HG02798 (cell line): Measurements from ENCODE around the gene TMEM218.

Experiments used
- ATAC-seq: cut with Tn5 transposase; IDR thresholded peaks from one replicate; pipeline ENCODE4 v1.9.1; 2021; ENCODE audit warnings: mild to moderate bottlenecking; ENCODE audit not compliant: unreplicated experiment, poor library complexity

TMEM218 gene

GRCh38 chr11:125132071-125132470 is 20.6 kb upstream of the TMEM218 start:
- ATAC-seq: no peak

- ATAC-seq: no peak
Measured at GRCh38 chr11:125129316-125129993, 18.0 kb upstream of the TMEM218 start.

GRCh38 chr11:125128450-125128849 is 17.0 kb upstream of the TMEM218 start:
- ATAC-seq: no peak

GRCh38 chr11:125124618-125124992 is 13.2 kb upstream of the TMEM218 start:
- ATAC-seq: no peak

GRCh38 chr11:125123947-125124617 is 12.7 kb upstream of the TMEM218 start:
- peak; percentile 71 for ATAC-seq

GRCh38 chr11:125123194-125123946 is 11.9 kb upstream of the TMEM218 start:
- ATAC-seq: no peak

- ATAC-seq: no peak
Measured at GRCh38 chr11:125117429-125117828, 6.0 kb upstream of the TMEM218 start.

GRCh38 chr11:125114518-125114917 is 3.1 kb upstream of the TMEM218 start:
- ATAC-seq: no peak

- no peak for ATAC-seq
Measured at GRCh38 chr11:125112208-125112604, 780 bp upstream of the TMEM218 start.

GRCh38 chr11:125111001-125111342 is 454 bp downstream of the TMEM218 start:
- no peak for ATAC-seq

GRCh38 chr11:125110506-125110905 is 920 bp downstream of the TMEM218 start:
- ATAC-seq: no peak

GRCh38 chr11:125108469-125108868 is 3.0 kb downstream of the TMEM218 start:
- no peak for ATAC-seq

- no peak for ATAC-seq
Measured at GRCh38 chr11:125105926-125106325, 5.5 kb downstream of the TMEM218 start.

GRCh38 chr11:125102510-125102909 is 8.9 kb downstream of the TMEM218 start:
- no peak for ATAC-seq

- ATAC-seq: no peak
Measured at GRCh38 chr11:125102025-125102424, 9.4 kb downstream of the TMEM218 start.

GRCh38 chr11:125101596-125101995 is 9.8 kb downstream of the TMEM218 start:
- ATAC-seq: no peak

GRCh38 chr11:125100136-125100535 is 11.3 kb downstream of the TMEM218 start:
- no peak for ATAC-seq

GRCh38 chr11:125094731-125095130 is 16.7 kb downstream of the TMEM218 start:
- ATAC-seq: no peak

GRCh38 chr11:125093502-125093901 is 17.9 kb downstream of the TMEM218 start:
- no peak for ATAC-seq

- no peak for ATAC-seq
Measured at GRCh38 chr11:125092669-125093068, 18.8 kb downstream of the TMEM218 start.

- ATAC-seq: no peak
Measured at GRCh38 chr11:125091877-125092664, 19.4 kb downstream of the TMEM218 start.
